Activated CD8-positive, alpha-beta T cell treated with anti-CD3 and anti-CD28 coated beads for 36 hours (primary cell): ENCODE measurements around the gene CTCFL. TPM values are rescaled to one million over a fixed set of nuclear protein-coding genes. Genes with fewer than 3 reads are reported as not detected.

ENCODE experiments used
- ATAC-seq: fragments of 200-7000 bp; cut with Tn5 transposase; one replicate; pipeline ENCODE4 v1.10.0; 2021; ENCODE audit warnings: mild to moderate bottlenecking, moderate library complexity
- CTCF ChIA-PET: fragments of 350-600 bp; sonication (Branson Sonifier 250); formaldehyde crosslinking; loops from one replicate; lab custom pipeline; 2021; ENCODE audit warnings: antibody characterized with exemption; lab: Charles Lee
- POLR2A ChIA-PET: fragments of 350-600 bp; sonication (Branson Sonifier 250); formaldehyde crosslinking; loops from one replicate; lab custom pipeline; 2021; ENCODE audit warnings: antibody characterized with exemption; lab: Charles Lee
- DNase-seq: peaks from one replicate; pipeline ENCODE4 v3.0.0-alpha.2; 2020
- H3K27ac Mint-ChIP-seq: one replicate; pipeline ENCODE4 v1.8.0; 2021; ENCODE audit warnings: mild to moderate bottlenecking, mixed read lengths
- H3K27me3 Mint-ChIP-seq: one replicate; pipeline ENCODE4 v1.8.0; 2021; ENCODE audit warnings: mixed read lengths
- H3K36me3 Mint-ChIP-seq: one replicate; pipeline ENCODE4 v1.8.0; 2021; ENCODE audit warnings: low read depth, mixed read lengths
- H3K4me1 Mint-ChIP-seq: one replicate; pipeline ENCODE4 v1.8.0; 2021; ENCODE audit warnings: low read depth, mixed read lengths
- H3K4me3 Mint-ChIP-seq: one replicate; pipeline ENCODE4 v1.8.0; 2021; ENCODE audit warnings: mild to moderate bottlenecking, moderate library complexity, mixed read lengths
- H3K9me3 Mint-ChIP-seq: one replicate; pipeline ENCODE4 v1.8.0; 2021; ENCODE audit warnings: mixed read lengths
- CTCF ChIP-seq: fragments of 200-600 bp; IDR thresholded peaks from one replicate; pipeline ENCODE4 v1.8.0; 2022; ENCODE audit warnings: antibody characterized with exemption, mild to moderate bottlenecking
- intact Hi-C: fragments of 100-400 bp; cut with micrococcal nuclease; formaldehyde crosslinking; loops from one replicate; pipeline ENCODE4 v1.10.0; 2022
- total RNA-seq, 2 experiments: library from RNA; stranded (reverse); gene quantifications; one replicate each; pipeline ENCODE4 v1.2.3, GENCODE V29; 2021

CTCFL gene
- total RNA-seq, 2 experiments from 2014 or later = not detected

GRCh38 chr20:57566803-57567459 lies 42.0 kb upstream of the CTCFL start:
- Mint-ChIP-seq H3K4me3 (no peak overlapping the region), H3K27ac (no peak overlapping the region), H3K27me3 (peaks cover 1% of the 10 kb centered on the region), H3K36me3 (no peaks in the 10 kb centered on the region), H3K4me1 (no peaks in the 10 kb centered on the region), H3K9me3 (no peaks in the 10 kb centered on the region)
- DNase-seq = no peak
- no peak for ATAC-seq
- ChIA-PET CTCF (interaction anchor here (0.6 kb wide), 1 partner anchor 348 kb away, joined by 3 read pairs; no protein-coding TSS in a partner anchor), POLR2A (interaction anchor here (1.4 kb wide), 1 partner anchor 12 kb away, joined by 3 read pairs; no protein-coding TSS in a partner anchor)
- intact Hi-C loops = no loop called here
- no peak for TF ChIP-seq CTCF

GRCh38 chr20:57566399-57566798 lies 41.5 kb upstream of the CTCFL start:
- DNase-seq = no peak
- no peak for TF ChIP-seq CTCF
- intact Hi-C loops = no loop called here
- no peaks in the 10 kb centered on the region for H3K4me1 Mint-ChIP-seq
- ChIA-PET POLR2A (no interaction called here), CTCF (interaction anchor here (0.6 kb wide), 1 partner anchor 348 kb away, joined by 3 read pairs; no protein-coding TSS in a partner anchor)
- H3K27ac Mint-ChIP-seq = no peak overlapping the region
- no peak overlapping the region for H3K4me3 Mint-ChIP-seq
- H3K9me3 Mint-ChIP-seq = no peaks in the 10 kb centered on the region
- ATAC-seq = no peak
- H3K27me3 Mint-ChIP-seq = peaks cover 1% of the 10 kb centered on the region
- no peaks in the 10 kb centered on the region for H3K36me3 Mint-ChIP-seq

- no peak for TF ChIP-seq CTCF
- DNase-seq (no peak), ATAC-seq (no peak)
- intact Hi-C loops = no loop called here
- no peaks in the 10 kb centered on the region for H3K4me1 Mint-ChIP-seq
- H3K27ac Mint-ChIP-seq = no peak overlapping the region
- H3K9me3 Mint-ChIP-seq = no peaks in the 10 kb centered on the region
- CTCF ChIA-PET = no interaction called here
- POLR2A ChIA-PET = no interaction called here
- peaks cover 3% of the 10 kb centered on the region for H3K27me3 Mint-ChIP-seq
- H3K4me3 Mint-ChIP-seq = no peak overlapping the region
- no peaks in the 10 kb centered on the region for H3K36me3 Mint-ChIP-seq
Measured at GRCh38 chr20:57564951-57565642, 40.2 kb upstream of the CTCFL start.

- ChIA-PET CTCF (no interaction called here), POLR2A (no interaction called here)
- Mint-ChIP-seq H3K27me3 (peaks cover 6% of the 10 kb centered on the region), H3K27ac (no peak overlapping the region), H3K4me3 (no peak overlapping the region), H3K4me1 (no peaks in the 10 kb centered on the region), H3K9me3 (no peaks in the 10 kb centered on the region), H3K36me3 (no peaks in the 10 kb centered on the region)
- intact Hi-C loops = no loop called here
- DNase-seq = no peak
- ATAC-seq = no peak
- no peak for TF ChIP-seq CTCF
Measured at GRCh38 chr20:57564180-57564802, 39.4 kb upstream of the CTCFL start.

- H3K4me3 Mint-ChIP-seq = no peak overlapping the region
- ChIA-PET CTCF (no interaction called here), POLR2A (no interaction called here)
- peaks cover 10% of the 10 kb centered on the region for H3K27me3 Mint-ChIP-seq
- no peak overlapping the region for H3K27ac Mint-ChIP-seq
- no peaks in the 10 kb centered on the region for H3K4me1 Mint-ChIP-seq
- DNase-seq = no peak
- intact Hi-C loops = no loop called here
- TF ChIP-seq CTCF = no peak
- no peak for ATAC-seq
- H3K9me3 Mint-ChIP-seq = no peaks in the 10 kb centered on the region
- H3K36me3 Mint-ChIP-seq = no peaks in the 10 kb centered on the region
Measured at GRCh38 chr20:57563522-57563921, 38.6 kb upstream of the CTCFL start.
